Nephron progenitor cell (in vitro differentiated cells): ENCODE results near the gene TTC16.

Source experiments
- DNase-seq: peaks from one replicate; pipeline ENCODE4 v3.0.0; 2021
- H3K27ac Mint-ChIP-seq: 2 replicates; pipeline ENCODE4 v1.8.0; 2021; ENCODE audit warnings: mild to moderate bottlenecking, moderate library complexity, mixed read lengths
- H3K27me3 Mint-ChIP-seq: 2 replicates; pipeline ENCODE4 v1.8.0; 2021; ENCODE audit warnings: mild to moderate bottlenecking, low read depth, mixed read lengths; ENCODE audit not compliant: poor library complexity
- H3K36me3 Mint-ChIP-seq: 2 replicates; pipeline ENCODE4 v1.8.0; 2021; ENCODE audit warnings: low read depth, mixed read lengths
- H3K4me1 Mint-ChIP-seq: 2 replicates; pipeline ENCODE4 v1.8.0; 2021; ENCODE audit warnings: mixed read lengths
- H3K4me3 Mint-ChIP-seq: 2 replicates; pipeline ENCODE4 v1.8.0; 2021; ENCODE audit warnings: mild to moderate bottlenecking, moderate library complexity, mixed read lengths
- H3K9me3 Mint-ChIP-seq: 2 replicates; pipeline ENCODE4 v1.8.0; 2021; ENCODE audit warnings: mild to moderate bottlenecking, moderate library complexity, mixed read lengths
- TF ChIP-seq, protein P1 (sequence below): fragments of 200-600 bp; sonication (generic); IDR thresholded peaks from 2 replicates; pipeline ENCODE4 v1.5.0; 2021; ENCODE audit warnings: antibody characterized with exemption

Gene TTC16

DNA sequence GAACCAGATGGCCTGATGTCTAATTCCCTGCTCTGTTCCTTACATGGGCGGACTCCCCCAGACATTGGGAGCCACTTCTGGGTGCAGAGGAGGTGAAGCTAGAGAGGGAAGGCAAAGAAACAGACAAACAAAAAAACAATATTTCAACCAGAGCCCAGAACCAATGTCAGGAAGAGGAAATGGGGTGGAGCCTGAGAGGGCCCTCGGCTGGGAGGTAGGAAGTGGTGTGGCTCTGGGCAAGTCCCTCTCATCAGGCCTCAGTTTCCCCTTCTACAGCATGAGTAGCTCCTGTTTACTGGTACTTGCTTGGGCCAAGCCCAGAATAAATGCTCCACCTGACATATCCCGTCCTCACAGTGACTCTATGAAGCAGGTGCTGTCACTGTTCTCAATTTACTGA is 51.5 kb downstream of the TTC16 start:
- Mint-ChIP-seq H3K27ac (peak overlapping the region; percentile 72), H3K4me1 (peaks cover 71% of the 10 kb centered on the region), H3K9me3 (no peaks in the 10 kb centered on the region), H3K4me3 (no peak overlapping the region), H3K36me3 (no peaks in the 10 kb centered on the region), H3K27me3 (peaks cover 16% of the 10 kb centered on the region)
- no peak for DNase-seq
- TF ChIP-seq, protein P1, sequence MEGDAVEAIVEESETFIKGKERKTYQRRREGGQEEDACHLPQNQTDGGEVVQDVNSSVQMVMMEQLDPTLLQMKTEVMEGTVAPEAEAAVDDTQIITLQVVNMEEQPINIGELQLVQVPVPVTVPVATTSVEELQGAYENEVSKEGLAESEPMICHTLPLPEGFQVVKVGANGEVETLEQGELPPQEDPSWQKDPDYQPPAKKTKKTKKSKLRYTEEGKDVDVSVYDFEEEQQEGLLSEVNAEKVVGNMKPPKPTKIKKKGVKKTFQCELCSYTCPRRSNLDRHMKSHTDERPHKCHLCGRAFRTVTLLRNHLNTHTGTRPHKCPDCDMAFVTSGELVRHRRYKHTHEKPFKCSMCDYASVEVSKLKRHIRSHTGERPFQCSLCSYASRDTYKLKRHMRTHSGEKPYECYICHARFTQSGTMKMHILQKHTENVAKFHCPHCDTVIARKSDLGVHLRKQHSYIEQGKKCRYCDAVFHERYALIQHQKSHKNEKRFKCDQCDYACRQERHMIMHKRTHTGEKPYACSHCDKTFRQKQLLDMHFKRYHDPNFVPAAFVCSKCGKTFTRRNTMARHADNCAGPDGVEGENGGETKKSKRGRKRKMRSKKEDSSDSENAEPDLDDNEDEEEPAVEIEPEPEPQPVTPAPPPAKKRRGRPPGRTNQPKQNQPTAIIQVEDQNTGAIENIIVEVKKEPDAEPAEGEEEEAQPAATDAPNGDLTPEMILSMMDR, result no peak

DNA sequence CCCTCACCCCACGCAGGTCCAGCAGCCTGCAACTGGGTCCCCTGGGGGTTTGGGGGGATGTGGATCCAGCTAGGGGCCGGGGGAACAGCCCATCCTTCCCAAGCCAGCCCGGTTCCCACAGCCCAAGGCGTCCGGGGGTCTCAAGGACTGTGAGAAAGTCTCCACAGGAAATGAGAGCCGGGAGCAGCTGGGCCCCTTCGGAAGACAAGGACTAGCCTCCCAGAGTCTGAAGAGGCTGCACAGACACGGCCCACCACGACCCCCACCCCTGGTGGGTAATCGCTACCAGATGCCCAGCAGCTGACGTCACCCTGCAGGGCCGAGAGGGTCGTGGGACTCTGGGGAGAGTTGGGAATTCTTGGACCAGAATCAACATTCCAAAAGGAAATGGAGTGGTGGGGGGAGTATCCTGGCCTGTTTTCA is 52.0 kb downstream of the TTC16 start:
- TF ChIP-seq, protein P1, result no peak
- H3K27ac Mint-ChIP-seq, result peak overlapping the region; percentile 90
- H3K4me1 Mint-ChIP-seq, result peaks cover 66% of the 10 kb centered on the region
- no peaks in the 10 kb centered on the region for H3K9me3 Mint-ChIP-seq
- DNase-seq, result peak; percentile 73
- no peaks in the 10 kb centered on the region for H3K36me3 Mint-ChIP-seq
- H3K27me3 Mint-ChIP-seq, result peaks cover 15% of the 10 kb centered on the region
- H3K4me3 Mint-ChIP-seq, result peak overlapping the region; percentile 18

GRCh38 chr9:127768698-127769097 is 52.8 kb downstream of the TTC16 start:
- no peaks in the 10 kb centered on the region for H3K9me3 Mint-ChIP-seq
- H3K36me3 Mint-ChIP-seq, result no peaks in the 10 kb centered on the region
- H3K4me3 Mint-ChIP-seq, result peak overlapping the region; percentile 7
- peaks cover 58% of the 10 kb centered on the region for H3K4me1 Mint-ChIP-seq
- H3K27ac Mint-ChIP-seq, result peak overlapping the region; percentile 90
- TF ChIP-seq, protein P1, result no peak
- no peak for DNase-seq
- peaks cover 17% of the 10 kb centered on the region for H3K27me3 Mint-ChIP-seq

DNA sequence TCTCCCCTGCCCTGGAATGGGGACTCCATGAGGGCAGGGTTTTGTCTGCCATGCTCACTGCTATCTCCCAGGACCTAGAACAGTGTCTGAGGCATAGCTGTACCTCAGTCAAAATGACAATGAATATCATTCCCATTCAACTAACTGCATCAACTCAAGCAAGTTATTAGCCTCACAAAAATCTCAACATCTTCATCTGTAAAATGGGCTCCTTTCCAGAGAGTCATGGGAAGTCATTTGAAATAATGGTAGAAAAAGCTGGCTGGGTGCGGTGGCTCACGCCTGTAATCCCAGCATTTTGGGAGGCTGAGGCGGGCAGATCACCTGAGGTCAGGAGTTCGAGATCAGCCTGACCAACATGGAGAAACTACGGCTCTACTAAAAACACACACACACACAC is 53.2 kb downstream of the TTC16 start:
- Mint-ChIP-seq H3K36me3 (no peaks in the 10 kb centered on the region), H3K4me3 (no peak overlapping the region), H3K9me3 (no peaks in the 10 kb centered on the region), H3K27ac (peak overlapping the region; percentile 90), H3K27me3 (peaks cover 14% of the 10 kb centered on the region), H3K4me1 (peaks cover 54% of the 10 kb centered on the region)
- TF ChIP-seq, protein P1, result no peak
- DNase-seq, result no peak

GRCh38 chr9:127769929-127770582 is 54.2 kb downstream of the TTC16 start:
- Mint-ChIP-seq H3K27me3 (peaks cover 11% of the 10 kb centered on the region), H3K9me3 (no peaks in the 10 kb centered on the region), H3K36me3 (no peaks in the 10 kb centered on the region), H3K4me1 (peaks cover 46% of the 10 kb centered on the region), H3K4me3 (peak overlapping the region; percentile 82), H3K27ac (peak overlapping the region; percentile 64)
- no peak for DNase-seq
- TF ChIP-seq, protein P1, result no peak

DNA sequence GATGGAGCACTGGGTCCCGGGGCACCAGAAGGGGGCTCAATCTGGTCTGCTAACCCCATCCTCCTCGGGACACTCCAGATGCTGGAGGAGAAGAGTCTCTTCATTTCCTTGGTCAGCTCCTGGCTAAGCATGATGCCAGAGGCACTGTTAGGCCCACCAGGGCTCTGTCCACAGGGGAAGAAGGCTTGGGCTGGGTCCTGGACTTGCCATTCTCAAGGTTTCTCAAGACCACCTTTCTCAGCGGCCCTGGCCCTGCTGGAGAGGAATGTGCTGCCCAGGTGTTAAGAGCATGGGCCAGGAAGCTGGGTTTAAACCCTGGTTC is 54.7 kb downstream of the TTC16 start:
- H3K27ac Mint-ChIP-seq, result no peak overlapping the region
- no peak for DNase-seq
- TF ChIP-seq, protein P1, result no peak
- H3K9me3 Mint-ChIP-seq, result no peaks in the 10 kb centered on the region
- H3K4me3 Mint-ChIP-seq, result peak overlapping the region; percentile 82
- no peaks in the 10 kb centered on the region for H3K36me3 Mint-ChIP-seq
- peaks cover 41% of the 10 kb centered on the region for H3K4me1 Mint-ChIP-seq
- peaks cover 11% of the 10 kb centered on the region for H3K27me3 Mint-ChIP-seq
